ENCODE data around the gene TAOK1.
"Not testable (repeated sequence)": the region's sequence is repeated elsewhere in the genome, so short reads cannot be mapped to it uniquely, and the experiment has no call there.

TAOK1 gene

GRCh38 chr17:29389982-29390850, at the start of gene TAOK1:
Gene TAOK1, plus strand, starts transcription at chr17:29390363. Its CDS starts 61,186 bp downstream, at chr17:29451549.
- peak; percentile 96 for DNase-seq

- no peak for DNase-seq
Observed at GRCh38 chr17:29341726-29342125, 48.4 kb upstream of the TAOK1 start.

GRCh38 chr17:29342158-29342765, 47.9 kb upstream of the TAOK1 start:
- DNase-seq: no peak

DNA sequence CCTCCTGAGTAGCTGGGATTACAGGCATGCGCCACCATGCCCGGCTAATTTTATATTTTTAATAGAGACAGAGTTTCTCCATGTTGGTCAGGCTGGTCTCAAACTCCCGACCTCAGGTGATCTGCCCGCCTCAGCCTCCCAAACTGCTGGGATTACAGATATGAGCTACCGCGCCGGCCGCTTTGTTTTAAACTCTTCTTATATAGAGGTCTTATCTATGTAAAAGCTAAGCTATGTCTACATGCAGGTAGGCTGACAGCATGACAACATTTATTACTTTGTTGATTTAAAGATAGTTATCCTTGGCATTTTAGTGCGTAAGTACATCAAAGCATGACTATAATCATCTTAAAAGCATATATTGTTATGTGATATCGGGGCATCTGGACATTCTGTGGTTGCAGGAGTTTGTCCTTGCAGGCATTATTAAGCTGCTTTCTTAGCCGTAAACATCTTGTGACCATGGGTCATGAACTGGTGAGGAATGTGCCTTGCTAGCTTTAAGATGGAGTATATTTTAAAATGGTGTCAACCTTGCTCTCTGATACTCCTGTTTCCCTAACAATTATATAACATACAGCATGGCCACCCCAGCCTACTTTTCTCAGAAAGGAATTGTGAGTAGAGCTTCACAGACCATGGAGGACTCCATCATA, 45.8 kb upstream of the TAOK1 start:
- no peak for DNase-seq

GRCh38 chr17:29345066-29345465, 45.1 kb upstream of the TAOK1 start:
- DNase-seq: no peak

- not testable (repeated sequence) for DNase-seq
Observed at GRCh38 chr17:29345470-29345869, 44.7 kb upstream of the TAOK1 start.

DNA sequence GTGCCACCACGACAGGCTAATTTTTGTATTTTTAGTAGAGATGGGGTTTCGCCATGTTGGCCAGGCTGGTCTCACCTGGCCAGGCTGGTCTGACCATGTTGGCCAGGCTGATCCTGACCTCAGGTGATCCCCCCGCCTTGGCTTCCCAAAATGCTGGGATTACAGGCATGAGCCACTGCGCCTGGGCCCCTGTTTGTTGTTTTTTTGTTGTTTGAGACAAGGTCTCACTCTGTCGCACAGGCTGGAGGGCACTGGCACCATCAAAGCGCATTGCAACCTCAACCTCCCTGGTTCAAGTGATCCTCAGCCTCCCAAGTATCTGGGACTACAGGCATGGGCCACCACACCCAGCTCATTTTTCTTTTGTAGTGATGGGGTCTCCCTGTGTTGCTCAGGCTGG, 43.7 kb upstream of the TAOK1 start:
- no peak for DNase-seq

GRCh38 chr17:29347831-29348629, 42.1 kb upstream of the TAOK1 start:
- DNase-seq: no peak

- DNase-seq: no peak
Observed at GRCh38 chr17:29349409-29349808, 40.8 kb upstream of the TAOK1 start.

DNA sequence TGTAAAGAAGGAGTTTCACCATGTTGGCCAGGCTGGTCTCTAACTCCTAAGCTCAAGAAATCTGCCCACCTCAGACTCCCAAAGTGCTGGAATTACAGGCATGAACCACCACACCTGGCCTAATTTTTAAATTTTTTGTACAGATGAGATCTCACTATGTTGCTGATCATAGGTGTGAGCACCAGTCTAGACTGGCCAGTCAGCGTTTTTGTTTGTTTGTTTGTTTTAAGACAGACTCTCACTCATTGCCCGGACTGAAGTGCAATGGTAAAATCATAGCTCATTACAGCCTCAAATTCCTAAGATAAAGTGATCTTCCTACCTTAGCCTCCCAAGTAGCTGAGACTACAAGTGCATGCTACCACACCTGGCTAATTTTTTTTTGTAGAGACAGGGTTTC, 38.0 kb upstream of the TAOK1 start:
- no peak for DNase-seq

DNA sequence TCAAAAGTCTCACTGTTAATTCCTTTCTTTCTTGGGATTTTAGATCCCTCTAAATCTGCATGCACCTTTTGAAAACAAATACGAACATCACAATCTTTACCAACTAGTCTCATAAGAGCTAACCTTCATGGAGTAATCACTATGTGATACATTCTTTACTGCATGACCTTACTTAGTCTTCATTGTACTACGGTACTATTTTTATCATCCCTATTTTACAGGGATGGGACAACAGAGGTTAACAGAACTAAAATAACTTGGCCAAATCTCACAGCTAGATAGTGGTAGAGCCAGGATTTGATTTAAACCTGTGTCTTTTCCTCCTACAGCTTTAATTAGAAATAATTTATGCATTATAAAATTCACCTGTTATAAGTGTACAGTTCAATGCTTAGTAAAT, 32.9 kb upstream of the TAOK1 start:
- no peak for DNase-seq

- DNase-seq: no peak
Observed at GRCh38 chr17:29357821-29358232, 32.3 kb upstream of the TAOK1 start.

DNA sequence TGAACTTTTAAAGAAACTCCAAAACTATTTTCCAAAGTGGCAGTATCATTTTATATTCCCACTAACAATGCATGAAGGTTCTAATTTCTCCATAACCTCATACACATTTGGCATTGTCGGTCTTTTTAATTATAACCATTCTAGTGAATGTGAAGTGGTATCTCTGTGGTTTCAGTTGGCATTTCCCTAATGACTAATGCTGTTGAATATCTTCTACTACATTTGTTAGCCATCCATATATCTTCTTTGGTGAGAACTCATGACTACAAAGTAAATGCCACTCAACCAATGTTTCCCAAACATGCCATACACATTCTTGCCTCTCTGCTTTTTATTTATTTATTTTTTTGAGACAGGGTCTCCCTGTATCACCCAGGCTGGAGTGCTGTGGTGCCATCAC, 31.7 kb upstream of the TAOK1 start:
- no peak for DNase-seq

GRCh38 chr17:29359777-29360176, 30.4 kb upstream of the TAOK1 start:
- no peak for DNase-seq

DNA sequence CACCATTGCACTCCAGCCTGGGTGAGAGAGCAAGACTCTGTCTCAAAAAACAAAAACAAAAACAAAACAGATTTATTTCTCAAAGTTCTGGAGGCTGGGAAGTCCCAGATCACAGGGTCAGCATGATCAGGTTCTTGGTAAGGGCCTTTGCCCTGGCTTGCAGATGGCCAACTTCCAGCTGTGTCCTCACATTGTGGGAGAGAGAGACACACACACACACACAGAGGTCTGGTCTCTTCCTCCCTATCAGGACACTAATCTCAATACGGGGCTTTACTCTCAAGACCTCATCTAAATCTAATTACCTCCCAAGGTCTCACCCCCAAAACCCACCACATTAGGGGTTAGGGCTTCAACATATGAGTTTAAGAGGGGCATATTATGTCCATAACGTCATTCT, 26.4 kb upstream of the TAOK1 start:
- no peak for DNase-seq

- DNase-seq: no peak
Observed at GRCh38 chr17:29364691-29365090, 25.5 kb upstream of the TAOK1 start.

- DNase-seq: no peak
Observed at GRCh38 chr17:29368161-29368560, 22.0 kb upstream of the TAOK1 start.

- DNase-seq: no peak
Observed at GRCh38 chr17:29368926-29369325, 21.2 kb upstream of the TAOK1 start.

GRCh38 chr17:29369831-29370735, 20.1 kb upstream of the TAOK1 start:
- DNase-seq: peak; percentile 19

DNA sequence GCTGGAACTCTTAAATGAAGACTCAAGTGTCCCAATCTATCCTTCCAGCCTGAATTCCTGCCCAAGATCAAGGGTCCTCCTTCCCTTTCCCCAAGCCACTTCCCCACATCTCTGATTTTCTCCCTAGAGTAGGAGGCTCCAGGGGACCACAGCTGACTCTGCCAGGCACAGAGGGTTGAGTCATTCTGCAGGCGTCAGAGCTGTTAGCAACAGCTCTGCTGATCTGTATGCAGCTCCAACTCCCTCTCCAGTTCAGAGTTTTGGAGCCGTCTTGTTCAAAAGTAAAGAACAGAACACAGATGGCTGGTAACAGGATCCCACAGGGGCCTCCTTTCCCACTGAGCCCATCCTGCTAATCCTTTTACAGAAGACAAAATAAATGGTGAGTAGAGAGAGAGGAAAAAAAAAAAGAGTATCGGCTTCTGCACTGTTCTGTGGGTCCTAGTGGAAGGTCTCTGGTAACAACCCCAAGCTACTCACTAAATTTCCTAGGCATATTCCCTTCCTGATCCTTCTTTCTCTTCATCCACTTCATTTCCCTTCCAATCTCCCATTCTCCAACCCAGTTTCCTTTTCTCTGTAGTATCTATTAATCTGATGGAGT, 13.4 kb upstream of the TAOK1 start:
- DNase-seq: no peak

DNA sequence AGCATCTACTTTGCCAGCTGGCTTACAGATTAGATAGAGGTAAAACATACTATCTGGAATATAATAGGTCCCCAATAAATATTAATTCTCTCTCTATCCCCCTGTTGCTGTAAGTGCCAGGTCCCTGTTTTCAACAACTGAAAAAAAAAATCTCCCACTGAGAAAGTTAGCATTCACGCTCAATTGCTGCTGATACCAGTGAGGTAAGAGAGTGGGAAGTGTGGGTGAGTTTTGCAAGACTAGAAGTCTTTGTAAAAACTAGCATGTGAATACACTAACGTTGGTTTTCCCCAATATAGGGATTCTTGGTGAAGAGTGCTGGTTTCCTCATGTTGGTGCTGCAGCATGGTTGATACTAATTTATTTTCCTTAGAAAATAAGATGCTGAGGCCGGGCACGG, 11.7 kb upstream of the TAOK1 start:
- DNase-seq: no peak
